Liver (tissue), 3 donors: Measurements from ENCODE around the gene PIGH.

ENCODE experiments used
- HNF4A ChIP-seq, 2 donors: conservative IDR thresholded peaks; 2 replicates each; pipeline ENCODE4 v1.6.1; 2016; ENCODE audit warnings: antibody characterized with exemption in 2 of 2, mild to moderate bottlenecking in 2 of 2
- HNF4G ChIP-seq: IDR thresholded peaks from 2 replicates; pipeline ENCODE4 v1.6.1; 2016; ENCODE audit warnings: antibody characterized with exemption
- JUND ChIP-seq, 2 donors: IDR thresholded peaks; 2 replicates each; pipeline ENCODE4 v1.6.1; 2016; ENCODE audit warnings: antibody characterized with exemption in 2 of 2
- RAD21 ChIP-seq, 2 donors: IDR thresholded peaks; 2 replicates each; pipeline ENCODE4 v1.6.1; 2016; ENCODE audit warnings: antibody characterized with exemption in 2 of 2, mild to moderate bottlenecking in 2 of 2
- RXRA ChIP-seq, 2 donors: IDR thresholded peaks; 2 replicates each; pipeline ENCODE4 v1.6.1; 2017 to 2018; ENCODE audit warnings: antibody characterized with exemption in 2 of 2, mild to moderate bottlenecking in 1 of 2
- SP1 ChIP-seq: IDR thresholded peaks from 2 replicates; pipeline ENCODE4 v1.6.1; 2018; ENCODE audit warnings: antibody characterized with exemption, mild to moderate bottlenecking
- TAF1 ChIP-seq: conservative IDR thresholded peaks from 2 replicates; pipeline ENCODE4 v1.6.1; 2016; ENCODE audit warnings: antibody characterized with exemption, mild to moderate bottlenecking
- TF ChIP-seq, protein P1 (sequence below): fragments of 150-350 bp; IDR thresholded peaks from 2 replicates; pipeline ENCODE4 v1.5.1; 2017; ENCODE audit warnings: improper control_type of control experiment, low read depth, low read length; ENCODE audit not compliant: missing input control
- TF ChIP-seq, protein P2 (sequence below): IDR thresholded peaks from 2 replicates; pipeline ENCODE4 v1.6.1; 2016; ENCODE audit warnings: antibody characterized with exemption
- TF ChIP-seq, protein P3 (sequence below): IDR thresholded peaks from 2 replicates; pipeline ENCODE4 v1.6.1; 2016; ENCODE audit warnings: antibody characterized with exemption, mild to moderate bottlenecking
- donor health status: healthy.
- donor health status: healthy.

DNA sequence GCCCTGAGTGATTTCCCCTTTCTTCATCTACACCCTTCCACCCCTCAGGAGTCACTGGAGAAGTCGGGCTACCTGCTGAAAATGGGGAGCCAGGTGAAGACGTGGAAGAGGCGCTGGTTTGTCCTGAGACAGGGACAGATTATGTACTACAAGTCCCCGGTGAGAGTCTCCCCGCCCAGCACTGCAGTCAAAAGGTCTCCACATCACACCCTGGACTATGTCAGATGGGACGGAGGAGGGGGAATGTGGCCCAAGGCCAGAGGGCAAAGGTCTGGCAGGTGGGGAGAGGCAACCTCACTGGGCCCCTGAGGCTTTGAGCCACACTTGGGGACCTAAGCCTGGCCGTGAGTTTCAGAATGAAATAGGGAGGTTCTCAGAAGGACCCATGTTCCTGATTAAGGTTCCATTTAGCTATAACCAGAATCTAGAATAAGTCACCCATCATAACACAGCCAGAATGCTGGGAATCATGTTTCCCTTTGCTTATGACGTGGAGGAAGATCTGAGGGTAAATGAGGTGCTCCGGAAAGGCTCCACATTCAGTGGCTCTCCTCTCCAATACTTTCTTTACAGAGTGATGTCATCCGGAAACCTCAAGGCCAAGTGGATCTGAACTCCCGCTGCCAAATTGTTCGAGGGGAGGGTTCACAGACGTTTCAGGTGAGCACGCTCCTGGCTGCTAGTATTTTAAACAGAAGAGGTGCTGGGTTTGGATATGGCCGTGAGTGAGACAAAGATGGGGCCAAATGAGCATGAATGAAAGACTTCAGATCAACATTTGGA, 26.6 kb downstream of the PIGH start:
- TF ChIP-seq, protein P1, sequence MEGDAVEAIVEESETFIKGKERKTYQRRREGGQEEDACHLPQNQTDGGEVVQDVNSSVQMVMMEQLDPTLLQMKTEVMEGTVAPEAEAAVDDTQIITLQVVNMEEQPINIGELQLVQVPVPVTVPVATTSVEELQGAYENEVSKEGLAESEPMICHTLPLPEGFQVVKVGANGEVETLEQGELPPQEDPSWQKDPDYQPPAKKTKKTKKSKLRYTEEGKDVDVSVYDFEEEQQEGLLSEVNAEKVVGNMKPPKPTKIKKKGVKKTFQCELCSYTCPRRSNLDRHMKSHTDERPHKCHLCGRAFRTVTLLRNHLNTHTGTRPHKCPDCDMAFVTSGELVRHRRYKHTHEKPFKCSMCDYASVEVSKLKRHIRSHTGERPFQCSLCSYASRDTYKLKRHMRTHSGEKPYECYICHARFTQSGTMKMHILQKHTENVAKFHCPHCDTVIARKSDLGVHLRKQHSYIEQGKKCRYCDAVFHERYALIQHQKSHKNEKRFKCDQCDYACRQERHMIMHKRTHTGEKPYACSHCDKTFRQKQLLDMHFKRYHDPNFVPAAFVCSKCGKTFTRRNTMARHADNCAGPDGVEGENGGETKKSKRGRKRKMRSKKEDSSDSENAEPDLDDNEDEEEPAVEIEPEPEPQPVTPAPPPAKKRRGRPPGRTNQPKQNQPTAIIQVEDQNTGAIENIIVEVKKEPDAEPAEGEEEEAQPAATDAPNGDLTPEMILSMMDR: no peak
- TF ChIP-seq, protein P2, sequence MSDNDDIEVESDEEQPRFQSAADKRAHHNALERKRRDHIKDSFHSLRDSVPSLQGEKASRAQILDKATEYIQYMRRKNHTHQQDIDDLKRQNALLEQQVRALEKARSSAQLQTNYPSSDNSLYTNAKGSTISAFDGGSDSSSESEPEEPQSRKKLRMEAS: no peak
- no peak for TF ChIP-seq RAD21 (IDR thresholded peaks at IDR 0.05)
- TF ChIP-seq RXRA (IDR thresholded peaks at IDR 0.05): no peak
- TF ChIP-seq TAF1: no peak
- TF ChIP-seq, protein P3, sequence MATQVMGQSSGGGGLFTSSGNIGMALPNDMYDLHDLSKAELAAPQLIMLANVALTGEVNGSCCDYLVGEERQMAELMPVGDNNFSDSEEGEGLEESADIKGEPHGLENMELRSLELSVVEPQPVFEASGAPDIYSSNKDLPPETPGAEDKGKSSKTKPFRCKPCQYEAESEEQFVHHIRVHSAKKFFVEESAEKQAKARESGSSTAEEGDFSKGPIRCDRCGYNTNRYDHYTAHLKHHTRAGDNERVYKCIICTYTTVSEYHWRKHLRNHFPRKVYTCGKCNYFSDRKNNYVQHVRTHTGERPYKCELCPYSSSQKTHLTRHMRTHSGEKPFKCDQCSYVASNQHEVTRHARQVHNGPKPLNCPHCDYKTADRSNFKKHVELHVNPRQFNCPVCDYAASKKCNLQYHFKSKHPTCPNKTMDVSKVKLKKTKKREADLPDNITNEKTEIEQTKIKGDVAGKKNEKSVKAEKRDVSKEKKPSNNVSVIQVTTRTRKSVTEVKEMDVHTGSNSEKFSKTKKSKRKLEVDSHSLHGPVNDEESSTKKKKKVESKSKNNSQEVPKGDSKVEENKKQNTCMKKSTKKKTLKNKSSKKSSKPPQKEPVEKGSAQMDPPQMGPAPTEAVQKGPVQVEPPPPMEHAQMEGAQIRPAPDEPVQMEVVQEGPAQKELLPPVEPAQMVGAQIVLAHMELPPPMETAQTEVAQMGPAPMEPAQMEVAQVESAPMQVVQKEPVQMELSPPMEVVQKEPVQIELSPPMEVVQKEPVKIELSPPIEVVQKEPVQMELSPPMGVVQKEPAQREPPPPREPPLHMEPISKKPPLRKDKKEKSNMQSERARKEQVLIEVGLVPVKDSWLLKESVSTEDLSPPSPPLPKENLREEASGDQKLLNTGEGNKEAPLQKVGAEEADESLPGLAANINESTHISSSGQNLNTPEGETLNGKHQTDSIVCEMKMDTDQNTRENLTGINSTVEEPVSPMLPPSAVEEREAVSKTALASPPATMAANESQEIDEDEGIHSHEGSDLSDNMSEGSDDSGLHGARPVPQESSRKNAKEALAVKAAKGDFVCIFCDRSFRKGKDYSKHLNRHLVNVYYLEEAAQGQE: no peak
- no peak for TF ChIP-seq SP1
- TF ChIP-seq HNF4A (conservative IDR thresholded peaks at IDR 0.05): no peak
- no peak for TF ChIP-seq JUND (IDR thresholded peaks at IDR 0.05)
- TF ChIP-seq HNF4G: no peak
